Astrocyte (in vitro differentiated cells and primary cell): ENCODE measurements around the gene ALKBH4. TPM values are rescaled to one million over a fixed set of nuclear protein-coding genes. Genes with fewer than 3 reads are reported as not detected.

Experiments
- DNase-seq: peaks from one replicate; pipeline ENCODE4 v3.0.0-alpha.2; 2010; ENCODE audit warnings: low read depth
- FAIRE-seq: peaks from 2 replicates; lab custom pipeline; 2011; peaks lifted over from hg19 to GRCh38; lab: Jason Lieb, UNC
- H2AFZ ChIP-seq: 2 replicates; pipeline ENCODE4 v1.6.0; 2012; ENCODE audit warnings: low read depth, low read length, inconsistent platforms
- H3K27ac ChIP-seq: 2 replicates; pipeline ENCODE4 v1.5.1; 2011; ENCODE audit warnings: low read depth, low read length, inconsistent platforms
- H3K27me3 ChIP-seq: 2 replicates; pipeline ENCODE4 v1.6.0; 2011; ENCODE audit warnings: low read length, inconsistent platforms; ENCODE audit not compliant: insufficient read depth
- H3K36me3 ChIP-seq: 2 replicates; pipeline ENCODE4 v1.5.1; 2011; ENCODE audit warnings: low read length, inconsistent platforms; ENCODE audit not compliant: insufficient read depth
- H3K4me1 ChIP-seq: 2 replicates; pipeline ENCODE4 v1.5.1; 2011; ENCODE audit warnings: low read length, inconsistent platforms; ENCODE audit not compliant: insufficient read depth
- H3K4me2 ChIP-seq: 2 replicates; pipeline ENCODE4 v1.6.0; 2012; ENCODE audit warnings: low read length, inconsistent platforms
- H3K4me3 ChIP-seq: 2 replicates; pipeline ENCODE4 v1.5.1; 2011; ENCODE audit warnings: low read depth, mild to moderate bottlenecking, low read length, inconsistent platforms; ENCODE audit not compliant: insufficient read depth
- H3K79me2 ChIP-seq: 2 replicates; pipeline ENCODE4 v1.6.0; 2012; ENCODE audit warnings: mild to moderate bottlenecking, low read length, inconsistent platforms; ENCODE audit not compliant: insufficient read depth
- H3K9ac ChIP-seq: 2 replicates; pipeline ENCODE4 v1.6.0; 2012; ENCODE audit warnings: mild to moderate bottlenecking, low read length, inconsistent platforms
- H3K9me3 ChIP-seq: 2 replicates; pipeline ENCODE4 v1.5.1; 2012; ENCODE audit warnings: low read depth, mild to moderate bottlenecking, low read length, inconsistent platforms; ENCODE audit not compliant: insufficient read depth
- H4K20me1 ChIP-seq: 2 replicates; pipeline ENCODE4 v1.6.0; 2012; ENCODE audit warnings: low read length, inconsistent platforms; ENCODE audit not compliant: insufficient read depth
- H3K27ac Mint-ChIP-seq: one replicate; pipeline ENCODE4 v1.8.0; 2021; ENCODE audit warnings: mild to moderate bottlenecking, mixed read lengths; ENCODE audit not compliant: unreplicated experiment
- H3K27me3 Mint-ChIP-seq: one replicate; pipeline ENCODE4 v1.8.0; 2021; ENCODE audit warnings: low read depth, mixed read lengths; ENCODE audit not compliant: unreplicated experiment
- H3K36me3 Mint-ChIP-seq: one replicate; pipeline ENCODE4 v1.8.0; 2021; ENCODE audit warnings: low read depth, mixed read lengths; ENCODE audit not compliant: unreplicated experiment
- H3K4me1 Mint-ChIP-seq: one replicate; pipeline ENCODE4 v1.8.0; 2021; ENCODE audit warnings: low read depth, mixed read lengths; ENCODE audit not compliant: unreplicated experiment
- H3K4me3 Mint-ChIP-seq: one replicate; pipeline ENCODE4 v1.8.0; 2021; ENCODE audit warnings: mild to moderate bottlenecking, moderate library complexity, mixed read lengths; ENCODE audit not compliant: unreplicated experiment
- H3K9me3 Mint-ChIP-seq: one replicate; pipeline ENCODE4 v1.8.0; 2021; ENCODE audit warnings: mild to moderate bottlenecking, mixed read lengths; ENCODE audit not compliant: unreplicated experiment
- EZH2 ChIP-seq: IDR thresholded peaks from 2 replicates; pipeline ENCODE4 v1.6.1; 2012; ENCODE audit warnings: mild to moderate bottlenecking, low read length, inconsistent platforms; ENCODE audit not compliant: insufficient read depth
- total RNA-seq: library from RNA; stranded (reverse); gene quantifications from 2 replicates; pipeline ENCODE4 v1.2.1, GENCODE V29; 2021
- TF ChIP-seq, protein P1 (sequence below): IDR thresholded peaks from 2 replicates; pipeline ENCODE4 v1.5.1; 2011; ENCODE audit warnings: low read depth, mild to moderate bottlenecking, inconsistent platforms, low read length, moderate library complexity; ENCODE audit not compliant: insufficient read depth

The ALKBH4 gene
- total RNA-seq, 1 donor from 2014 or later = 8.7 TPM

DNA sequence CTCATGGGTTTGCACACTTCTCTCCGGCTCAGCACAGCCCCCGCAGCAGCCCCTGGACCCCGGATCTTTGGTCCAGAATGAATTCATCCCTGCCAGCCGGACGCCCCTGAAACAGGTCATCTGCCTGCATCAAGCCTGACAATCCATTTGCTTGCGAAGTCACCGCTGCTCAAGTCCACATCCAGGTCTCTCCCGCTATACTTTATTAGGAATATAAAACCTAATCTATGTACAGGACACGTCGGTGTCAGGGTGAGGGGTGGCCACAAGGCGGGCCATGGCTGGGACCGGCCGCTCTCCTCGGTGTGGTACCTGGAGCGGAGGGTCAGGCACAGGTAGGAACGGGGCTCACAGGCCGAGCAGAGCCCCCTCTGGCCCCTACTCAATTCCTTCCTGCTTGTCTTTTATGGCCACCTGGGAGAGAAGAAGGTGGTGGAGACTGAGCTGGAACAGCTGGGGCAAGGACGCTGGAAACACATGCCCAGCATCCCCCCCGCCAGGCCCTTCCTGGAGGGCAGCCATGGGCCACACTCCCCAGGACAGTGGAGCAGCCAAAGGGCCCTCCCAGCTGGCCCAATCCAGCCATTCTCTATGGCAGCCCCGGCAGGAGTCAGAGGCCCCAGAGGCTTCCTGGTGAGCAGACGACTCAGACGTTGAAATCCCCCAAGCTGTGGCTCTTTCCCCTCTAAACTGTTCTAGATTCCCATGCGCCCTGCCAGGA, 8.8 kb upstream of the ALKBH4 start:
- Histone ChIP-seq H3K4me1 (peaks cover 2% of the 10 kb centered on the region), H4K20me1 (peaks cover 10% of the 10 kb centered on the region), H3K9ac (no peak overlapping the region), H3K4me2 (no peak overlapping the region), H3K9me3 (no peaks in the 10 kb centered on the region), H3K27me3 (no peaks in the 10 kb centered on the region), H2AFZ (no peak overlapping the region), H3K27ac (no peak overlapping the region), H3K36me3 (peaks cover 3% of the 10 kb centered on the region), H3K79me2 (no peaks in the 10 kb centered on the region), H3K4me3 (no peak overlapping the region)
- H3K27me3 Mint-ChIP-seq = no peaks in the 10 kb centered on the region
- no peaks in the 10 kb centered on the region for H3K9me3 Mint-ChIP-seq
- H3K4me1 Mint-ChIP-seq = no peaks in the 10 kb centered on the region
- no peak for DNase-seq
- H3K36me3 Mint-ChIP-seq = peaks cover 4% of the 10 kb centered on the region
- no peak overlapping the region for H3K27ac Mint-ChIP-seq
- no peak overlapping the region for H3K4me3 Mint-ChIP-seq
- no peak for TF ChIP-seq EZH2
- TF ChIP-seq, protein P1, sequence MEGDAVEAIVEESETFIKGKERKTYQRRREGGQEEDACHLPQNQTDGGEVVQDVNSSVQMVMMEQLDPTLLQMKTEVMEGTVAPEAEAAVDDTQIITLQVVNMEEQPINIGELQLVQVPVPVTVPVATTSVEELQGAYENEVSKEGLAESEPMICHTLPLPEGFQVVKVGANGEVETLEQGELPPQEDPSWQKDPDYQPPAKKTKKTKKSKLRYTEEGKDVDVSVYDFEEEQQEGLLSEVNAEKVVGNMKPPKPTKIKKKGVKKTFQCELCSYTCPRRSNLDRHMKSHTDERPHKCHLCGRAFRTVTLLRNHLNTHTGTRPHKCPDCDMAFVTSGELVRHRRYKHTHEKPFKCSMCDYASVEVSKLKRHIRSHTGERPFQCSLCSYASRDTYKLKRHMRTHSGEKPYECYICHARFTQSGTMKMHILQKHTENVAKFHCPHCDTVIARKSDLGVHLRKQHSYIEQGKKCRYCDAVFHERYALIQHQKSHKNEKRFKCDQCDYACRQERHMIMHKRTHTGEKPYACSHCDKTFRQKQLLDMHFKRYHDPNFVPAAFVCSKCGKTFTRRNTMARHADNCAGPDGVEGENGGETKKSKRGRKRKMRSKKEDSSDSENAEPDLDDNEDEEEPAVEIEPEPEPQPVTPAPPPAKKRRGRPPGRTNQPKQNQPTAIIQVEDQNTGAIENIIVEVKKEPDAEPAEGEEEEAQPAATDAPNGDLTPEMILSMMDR = no peak
- FAIRE-seq = no peak

GRCh38 chr7:102472126-102473041, 7.7 kb upstream of the ALKBH4 start:
- Mint-ChIP-seq H3K36me3 (peaks cover 4% of the 10 kb centered on the region), H3K4me3 (no peak overlapping the region), H3K4me1 (no peaks in the 10 kb centered on the region), H3K27me3 (no peaks in the 10 kb centered on the region), H3K9me3 (no peaks in the 10 kb centered on the region), H3K27ac (no peak overlapping the region)
- Histone ChIP-seq H4K20me1 (peaks cover 12% of the 10 kb centered on the region), H3K4me3 (no peak overlapping the region), H3K27ac (no peak overlapping the region), H3K4me2 (no peak overlapping the region), H3K9me3 (no peaks in the 10 kb centered on the region), H3K4me1 (no peaks in the 10 kb centered on the region), H3K36me3 (peaks cover 3% of the 10 kb centered on the region), H2AFZ (no peak overlapping the region), H3K27me3 (no peaks in the 10 kb centered on the region), H3K79me2 (no peaks in the 10 kb centered on the region), H3K9ac (no peak overlapping the region)
- DNase-seq = no peak
- FAIRE-seq = no peak
- TF ChIP-seq, protein P1 = no peak
- no peak for TF ChIP-seq EZH2
